ENCODE results near the gene TMPRSS13.
"Not testable (repeated sequence)": the region's sequence is repeated elsewhere in the genome, so short reads cannot be mapped to it uniquely, and the experiment has no call there.

The TMPRSS13 gene

GRCh38 chr11:117929142-117929915, at the start of gene TMPRSS13:
TSS of gene TMPRSS13 (minus strand) at chr11:117929402. CDS start at chr11:117929307, 95 bp downstream.
- no peak within 1 kb of the TSS for H3K4me3 ChIP-seq (ENCODE audit: low read length)
- TF ChIP-seq ZNF274 (IDR thresholded peaks at IDR 0.05; ENCODE audit: low read depth, low read length), result no peak

DNA sequence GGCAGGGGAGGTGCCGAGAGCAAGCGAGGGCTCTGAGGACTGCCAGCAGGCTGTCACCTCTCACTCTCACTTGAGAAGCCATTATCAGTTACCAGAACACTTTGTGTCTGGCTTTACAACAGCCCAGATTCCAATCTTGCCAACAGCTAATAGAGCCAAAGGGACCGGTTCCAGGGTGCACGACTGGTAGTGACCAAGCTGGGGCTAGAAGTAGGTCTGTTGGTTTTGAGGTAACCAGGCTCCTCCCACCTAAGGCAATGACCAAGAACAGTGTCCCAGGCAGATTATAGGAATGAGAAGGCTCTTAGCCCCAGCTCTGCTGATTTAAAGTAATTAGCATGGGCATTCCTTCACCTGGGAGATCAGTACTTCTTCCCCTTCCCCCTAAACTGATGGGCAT, 49.8 kb upstream of the TMPRSS13 start:
- TF ChIP-seq ZNF274 (IDR thresholded peaks at IDR 0.05; ENCODE audit: low read depth, low read length), result no peak
- H3K4me3 ChIP-seq (ENCODE audit: low read length), result no peak overlapping the region

DNA sequence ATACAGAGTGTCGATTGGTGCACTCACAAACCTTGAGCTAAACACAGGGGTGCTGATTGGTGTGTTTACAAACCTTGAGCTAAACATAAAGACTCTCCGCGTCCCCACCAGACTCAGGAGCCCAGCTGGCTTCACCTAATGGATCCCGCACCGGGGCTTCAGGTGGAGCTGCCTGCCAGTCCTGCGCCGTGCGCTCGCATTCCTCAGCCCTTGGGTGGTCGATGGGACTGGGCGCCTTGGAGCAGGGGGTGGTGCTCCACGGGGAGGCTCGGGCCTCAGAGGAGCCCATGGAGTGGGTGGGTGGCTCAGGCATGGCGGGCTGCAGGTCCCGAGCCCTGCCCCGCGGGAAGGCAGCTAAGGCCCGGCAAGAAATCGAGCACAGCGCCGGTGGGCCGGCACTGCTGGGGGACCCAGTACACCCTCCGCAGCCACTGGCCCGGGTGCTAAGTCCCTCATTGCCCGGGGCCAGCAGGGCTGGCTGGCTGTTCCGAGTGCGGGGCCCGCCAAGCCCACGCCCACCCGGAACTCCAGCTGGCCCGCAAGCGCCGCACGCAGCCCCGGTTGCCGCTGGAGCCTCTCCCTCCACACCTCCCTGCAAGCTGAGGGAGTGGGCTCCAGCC, 49.2 kb upstream of the TMPRSS13 start:
- H3K4me3 ChIP-seq (ENCODE audit: low read length), result not testable (repeated sequence)

GRCh38 chr11:117977612-117978264, 48.5 kb upstream of the TMPRSS13 start:
- H3K4me3 ChIP-seq (ENCODE audit: low read length), result not testable (repeated sequence)

DNA sequence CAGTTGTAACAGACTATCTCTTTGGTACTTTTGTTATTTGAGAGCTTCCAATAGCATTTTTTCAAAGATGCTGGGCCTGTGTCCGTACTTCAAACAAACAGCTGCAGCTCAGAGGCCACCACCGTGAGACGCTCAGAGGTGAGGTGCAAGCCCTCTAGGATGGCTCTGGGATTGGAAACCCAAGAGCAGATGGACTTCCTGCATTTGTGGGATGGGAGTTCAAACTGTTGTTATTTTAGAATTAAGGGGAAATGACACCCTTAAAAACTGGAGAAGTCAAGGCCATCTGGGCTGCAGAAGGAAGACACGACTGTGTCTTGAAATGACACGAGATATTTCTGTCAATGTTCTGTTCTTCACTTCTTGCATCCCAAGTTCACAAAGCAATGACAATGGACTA, 47.8 kb upstream of the TMPRSS13 start:
- H3K4me3 ChIP-seq (ENCODE audit: low read length), result no peak overlapping the region
- TF ChIP-seq ZNF274 (IDR thresholded peaks at IDR 0.05; ENCODE audit: low read depth, low read length), result no peak

- TF ChIP-seq ZNF274 (IDR thresholded peaks at IDR 0.05; ENCODE audit: low read depth, low read length), result no peak
Observed at GRCh38 chr11:117976445-117976844, 47.2 kb upstream of the TMPRSS13 start.

DNA sequence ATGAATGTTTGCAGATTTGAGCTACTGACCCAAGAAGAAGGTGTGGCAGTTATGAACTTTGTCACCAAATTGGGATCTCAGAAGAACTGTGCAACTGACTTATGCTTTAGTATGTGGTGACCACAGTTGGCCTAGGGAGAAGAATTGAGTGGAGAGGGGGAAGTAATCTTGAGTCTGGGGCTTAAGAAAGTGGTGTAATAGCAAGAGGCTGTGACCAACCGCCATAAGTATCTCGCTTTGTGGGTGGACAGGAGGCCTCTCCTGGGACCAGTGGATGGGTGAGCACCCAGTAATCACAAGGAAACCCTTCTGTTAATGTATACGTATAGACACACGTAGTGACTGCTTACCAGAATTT, 44.3 kb upstream of the TMPRSS13 start:
- H3K4me3 ChIP-seq (ENCODE audit: low read length), result no peak overlapping the region
- TF ChIP-seq ZNF274 (IDR thresholded peaks at IDR 0.05; ENCODE audit: low read depth, low read length), result no peak

More at GRCh38 chr11:117976445-117976844, 47.2 kb upstream of the TMPRSS13 start:
- no peak overlapping the region for H3K4me3 ChIP-seq (ENCODE audit: low read length)

GRCh38 chr11:117972629-117973502, 43.7 kb upstream of the TMPRSS13 start:
- no peak for TF ChIP-seq ZNF274 (IDR thresholded peaks at IDR 0.05; ENCODE audit: low read depth, low read length)
- H3K4me3 ChIP-seq (ENCODE audit: low read length), result no peak overlapping the region

- no peak overlapping the region for H3K4me3 ChIP-seq (ENCODE audit: low read length)
- TF ChIP-seq ZNF274 (IDR thresholded peaks at IDR 0.05; ENCODE audit: low read depth, low read length), result no peak
Observed at GRCh38 chr11:117972044-117972443, 42.8 kb upstream of the TMPRSS13 start.

GRCh38 chr11:117970400-117971024, 41.3 kb upstream of the TMPRSS13 start:
- no peak overlapping the region for H3K4me3 ChIP-seq (ENCODE audit: low read length)
- no peak for TF ChIP-seq ZNF274 (IDR thresholded peaks at IDR 0.05; ENCODE audit: low read depth, low read length)

GRCh38 chr11:117969160-117969991, 40.2 kb upstream of the TMPRSS13 start:
- TF ChIP-seq ZNF274 (IDR thresholded peaks at IDR 0.05; ENCODE audit: low read depth, low read length), result no peak

GRCh38 chr11:117966908-117967307, 37.7 kb upstream of the TMPRSS13 start:
- no peak for TF ChIP-seq ZNF274 (IDR thresholded peaks at IDR 0.05; ENCODE audit: low read depth, low read length)
- H3K4me3 ChIP-seq (ENCODE audit: low read length), result no peak overlapping the region

More at GRCh38 chr11:117969160-117969991, 40.2 kb upstream of the TMPRSS13 start:
- no peak overlapping the region for H3K4me3 ChIP-seq (ENCODE audit: low read length)

GRCh38 chr11:117962826-117963225, 33.6 kb upstream of the TMPRSS13 start:
- no peak overlapping the region for H3K4me3 ChIP-seq (ENCODE audit: low read length)
- no peak for TF ChIP-seq ZNF274 (IDR thresholded peaks at IDR 0.05; ENCODE audit: low read depth, low read length)

Data from GM08714 (cell line).